ENCODE data around the gene KCNA5. TPM values are rescaled to one million over a fixed set of nuclear protein-coding genes. Genes with fewer than 3 reads are reported as not detected.

KCNA5 gene
- total RNA-seq, 4 donors from 2014 or later = 0.51 to 4.8 (median 2.7) TPM; not detected in 1

GRCh38 chr12:5013266-5013730 is 30.4 kb upstream of the KCNA5 start:
- H3K27ac ChIP-seq = no peak overlapping the region
- no peaks in the 10 kb centered on the region for H3K4me1 ChIP-seq
- H3K9me3 ChIP-seq = no peaks in the 10 kb centered on the region
- H3K4me3 ChIP-seq = no peak overlapping the region
- no peak for TF ChIP-seq POLR2A (IDR thresholded peaks at IDR 0.05)
- no peaks in the 10 kb centered on the region for H3K27me3 ChIP-seq
- no peaks in the 10 kb centered on the region for H3K36me3 ChIP-seq
- intact Hi-C loops (cut with DNase I; ENCODE audit: low total_unique reads) = no loop called here
- no peak for DNase-seq

- DNase-seq = no peak
- no peak for TF ChIP-seq POLR2A (IDR thresholded peaks at IDR 0.05)
- no peak for TF ChIP-seq CTCF (IDR thresholded peaks at IDR 0.05)
- H3K4me1 ChIP-seq = no peaks in the 10 kb centered on the region
- H3K27ac ChIP-seq = no peak overlapping the region
- H3K27me3 ChIP-seq = no peaks in the 10 kb centered on the region
- H3K36me3 ChIP-seq = no peaks in the 10 kb centered on the region
- no peaks in the 10 kb centered on the region for H3K9me3 ChIP-seq
- no peak overlapping the region for H3K4me3 ChIP-seq
- intact Hi-C loops (cut with DNase I; ENCODE audit: low total_unique reads) = no loop called here
These were observed 29.4 kb upstream of the KCNA5 start for GRCh38 chr12:5014269-5014668.

GRCh38 chr12:5015711-5016492 is 27.8 kb upstream of the KCNA5 start:
- no peak overlapping the region for H3K4me3 ChIP-seq
- no peaks in the 10 kb centered on the region for H3K9me3 ChIP-seq
- H3K27me3 ChIP-seq = no peaks in the 10 kb centered on the region
- DNase-seq = no peak
- no peak overlapping the region for H3K27ac ChIP-seq
- TF ChIP-seq CTCF (IDR thresholded peaks at IDR 0.05) = no peak
- TF ChIP-seq POLR2A (IDR thresholded peaks at IDR 0.05) = no peak
- H3K36me3 ChIP-seq = no peaks in the 10 kb centered on the region
- intact Hi-C loops (cut with DNase I; ENCODE audit: low total_unique reads) = no loop called here
- H3K4me1 ChIP-seq = no peaks in the 10 kb centered on the region

GRCh38 chr12:5016526-5016925 is 27.2 kb upstream of the KCNA5 start:
- no peaks in the 10 kb centered on the region for H3K27me3 ChIP-seq
- no peaks in the 10 kb centered on the region for H3K4me1 ChIP-seq
- H3K27ac ChIP-seq = no peak overlapping the region
- H3K36me3 ChIP-seq = no peaks in the 10 kb centered on the region
- no peaks in the 10 kb centered on the region for H3K9me3 ChIP-seq
- DNase-seq = no peak
- TF ChIP-seq POLR2A (IDR thresholded peaks at IDR 0.05) (no peak), CTCF (IDR thresholded peaks at IDR 0.05) (no peak)
- intact Hi-C loops (cut with DNase I; ENCODE audit: low total_unique reads) = no loop called here
- H3K4me3 ChIP-seq = no peak overlapping the region

- intact Hi-C loops (cut with DNase I; ENCODE audit: low total_unique reads) = no loop called here
- Histone ChIP-seq H3K4me3 (no peak overlapping the region), H3K36me3 (no peaks in the 10 kb centered on the region), H3K9me3 (no peaks in the 10 kb centered on the region), H3K27me3 (no peaks in the 10 kb centered on the region), H3K27ac (no peak overlapping the region), H3K4me1 (no peaks in the 10 kb centered on the region)
- no peak for TF ChIP-seq CTCF (IDR thresholded peaks at IDR 0.05)
- DNase-seq = no peak
These were observed 25.9 kb upstream of the KCNA5 start for GRCh38 chr12:5017638-5018348.

Data from uterus (tissue), 4 donors.